Ovary (tissue), 9 donors: ENCODE measurements around the gene ABL1. TPM values are rescaled to one million over a fixed set of nuclear protein-coding genes. Genes with fewer than 3 reads are reported as not detected.
"Not testable (repeated sequence)": the region's sequence is repeated elsewhere in the genome, so short reads cannot be mapped to it uniquely, and the experiment has no call there.

ENCODE experiments used
- DNase-seq, 5 donors: peaks; one replicate each; pipeline ENCODE4 v3.0.0-alpha.2; 2019 to 2020
- H3K27ac ChIP-seq, 2 donors: fragments of 200-600 bp; one replicate each; pipeline versions ENCODE4 v1.5.1 to v1.8.0; 2019 to 2022
- H3K27me3 ChIP-seq: fragments of 200-600 bp; one replicate; pipeline ENCODE4 v1.8.0; 2022
- H3K36me3 ChIP-seq: fragments of 200-600 bp; sonication (generic); one replicate; pipeline ENCODE4 v1.5.1; 2019
- H3K4me1 ChIP-seq: one replicate; pipeline ENCODE4 v1.8.1; 2013; ENCODE audit warnings: mild to moderate bottlenecking, moderate library complexity; ENCODE audit not compliant: insufficient read depth
- H3K4me3 ChIP-seq: fragments of 200-600 bp; sonication (generic); one replicate; pipeline ENCODE4 v1.5.1; 2017
- H3K9me3 ChIP-seq, 2 donors: fragments of 200-600 bp in 1 of 2; sonication (generic) in 1 of 2; one replicate each; pipeline versions ENCODE4 v1.5.1 to v1.8.1; 2013 to 2019; ENCODE audit warnings: mild to moderate bottlenecking in 1 of 2, moderate library complexity in 1 of 2
- CTCF ChIP-seq, 3 donors: fragments of 450-650 bp in 2 of 3; fragments of 200-600 bp in 1 of 3; IDR thresholded peaks; one replicate each; pipeline versions ENCODE4 v1.5.1 to v1.8.0; 2016 to 2022; ENCODE audit warnings: antibody characterized with exemption in 3 of 3, mild to moderate bottlenecking in 1 of 3
- EP300 ChIP-seq: sonication (generic); formaldehyde crosslinking; IDR thresholded peaks from one replicate; pipeline ENCODE4 v1.6.1; 2017; ENCODE audit warnings: antibody characterized with exemption
- POLR2A ChIP-seq: fragments of 450-650 bp; IDR thresholded peaks from one replicate; pipeline ENCODE4 v1.6.1; 2017; ENCODE audit warnings: antibody characterized with exemption, mild to moderate bottlenecking, moderate library complexity
- WGBS, 3 donors: extraction: QIAGEN DNeasy Blood & Tissue Kit in 1 of 3; methylation state at CpG; one replicate each; pipeline versions ENCODE4 v1.1.5 to v1.1.7; 2013 to 2017; 5-methylcytosine and 5-hydroxymethylcytosine counted together
- intact Hi-C, 4 donors: fragments of 100-400 bp; cut with DNase I; formaldehyde crosslinking; loops; one replicate each; pipeline versions ENCODE4 v1.11.0 to v1.15.1; 2022 to 2023
- polyA plus RNA-seq, 2 donors: library from polyadenylated mRNA; stranded (reverse); fragments of 200-250 nt in 1 of 2; fragments of 350-450 nt in 1 of 2; fragmentation: Illumina TruSeq in 1 of 2; extraction: RNeasy Lipid Tissue Mini Kit (QIAGEN cat#74804) in 1 of 2; gene quantifications; one replicate each; pipeline ENCODE4 v1.2.3, GENCODE V29; 2013 to 2014
- total RNA-seq, 7 donors: library from RNA; depleted of rRNA in 2 of 7; stranded (reverse); fragments of >200 nt in 2 of 7; fragmentation: NEBNext Ultra II Directional in 3 of 7; extraction: Animal tissue kit (Norgen Biotek cat#: 25700) in 3 of 7; gene quantifications; one replicate each; pipeline versions ENCODE4 v1.1.0 to v1.2.4, GENCODE V29; 2016 to 2023
- donor health status: DM: no; HTN: no; CAD: no; lungs with moderate emphysema.
- donor health status: DM: no; HTN: no; CAD: no.
- donor health status: Bipolar disorder and iron deficiency.
- donor health status: DM: yes; HTN: yes; CAD: no.
- donor health status: DM: no; HTN: no; CAD: no.
- donor health status: DM: yes; HTN: yes; CAD: no.

Gene ABL1
- total and polyA plus RNA-seq, 9 donors, result 39.4 to 112 (median 75.1) TPM

- Histone ChIP-seq H3K36me3 (no peaks in the 10 kb centered on the region), H3K9me3 (no peaks in the 10 kb centered on the region), H3K4me3 (no peak overlapping the region), H3K27me3 (no peaks in the 10 kb centered on the region), H3K4me1 (peaks cover 6% of the 10 kb centered on the region), H3K27ac (peak overlapping the region; percentile 42 to 51)
- intact Hi-C loops, result no loop called here
- DNase-seq, result no peak
- WGBS, 3 donors, result 29 to 36% (median 35%) methylated on average over 6 of the region's 6 CpGs
- TF ChIP-seq EP300 (no peak), CTCF (IDR thresholded peaks at IDR 0.05) (no peak), POLR2A (no peak)
These were observed 40.0 kb upstream of the ABL1 start for GRCh38 chr9:130794923-130795495.

GRCh38 chr9:130803116-130803515, 31.9 kb upstream of the ABL1 start:
- H3K9me3 ChIP-seq, H3K27ac ChIP-seq, H3K36me3 ChIP-seq, intact Hi-C loops, H3K4me1 ChIP-seq, DNase-seq, H3K27me3 ChIP-seq, H3K4me3 ChIP-seq: not testable (repeated sequence)
- 86 to 91% (median 87%) methylated on average over 11 of the region's 11 CpGs for WGBS, 3 donors

GRCh38 chr9:130805510-130806326, 29.3 kb upstream of the ABL1 start:
- no peaks in the 10 kb centered on the region for H3K27me3 ChIP-seq
- H3K4me1 ChIP-seq, result peaks cover 2% of the 10 kb centered on the region
- H3K4me3 ChIP-seq, result no peak overlapping the region
- no peaks in the 10 kb centered on the region for H3K9me3 ChIP-seq
- no peaks in the 10 kb centered on the region for H3K36me3 ChIP-seq
- TF ChIP-seq CTCF (IDR thresholded peaks at IDR 0.05), result no peak
- no peak for TF ChIP-seq EP300
- TF ChIP-seq POLR2A, result no peak
- WGBS, 3 donors, result 21 to 45% (median 32%) methylated on average over 1 of the region's 1 CpG
- DNase-seq, result no peak
- intact Hi-C loops, result no loop called here
- no peak overlapping the region for H3K27ac ChIP-seq

GRCh38 chr9:130806327-130806716, 28.7 kb upstream of the ABL1 start:
- Histone ChIP-seq H3K9me3 (no peaks in the 10 kb centered on the region), H3K4me3 (no peak overlapping the region), H3K27me3 (no peaks in the 10 kb centered on the region), H3K4me1 (peaks cover 2% of the 10 kb centered on the region), H3K27ac (no peak overlapping the region), H3K36me3 (no peaks in the 10 kb centered on the region)
- 87 to 98% (median 93%) methylated on average over 1 of the region's 1 CpG for WGBS, 3 donors
- TF ChIP-seq CTCF (IDR thresholded peaks at IDR 0.05), result no peak
- no peak for TF ChIP-seq EP300
- TF ChIP-seq POLR2A, result no peak
- no peak for DNase-seq
- intact Hi-C loops, result no loop called here

GRCh38 chr9:130810609-130811136, 24.4 kb upstream of the ABL1 start:
- no peak for DNase-seq
- TF ChIP-seq CTCF (IDR thresholded peaks at IDR 0.05) (no peak), EP300 (no peak), POLR2A (no peak)
- H3K4me3 ChIP-seq, result no peak overlapping the region
- no peaks in the 10 kb centered on the region for H3K36me3 ChIP-seq
- H3K9me3 ChIP-seq, result no peaks in the 10 kb centered on the region
- intact Hi-C loops, result no loop called here
- no peaks in the 10 kb centered on the region for H3K4me1 ChIP-seq
- H3K27me3 ChIP-seq, result no peaks in the 10 kb centered on the region
- no peak overlapping the region for H3K27ac ChIP-seq
